Measurements from ENCODE around the gene TFCP2.

Gene TFCP2

GRCh38 chr12:51070004-51070403 lies 102.9 kb downstream of the TFCP2 start:
- in situ Hi-C loops (cut with HindIII; ENCODE audit: low sequenced_read_pairs), result no loop called here
- H3K4me3 ChIP-seq (ENCODE audit: low read depth, low read length), result no peak overlapping the region
- DNase-seq (ENCODE audit: low read depth, low spot score), result no peak
- TF ChIP-seq CTCF (IDR thresholded peaks at IDR 0.05; ENCODE audit: low read depth, low read length), result no peak

GRCh38 chr12:51067771-51068170 lies 105.2 kb downstream of the TFCP2 start:
- no peak for DNase-seq (ENCODE audit: low read depth, low spot score)
- no peak overlapping the region for H3K4me3 ChIP-seq (ENCODE audit: low read depth, low read length)
- TF ChIP-seq CTCF (IDR thresholded peaks at IDR 0.05; ENCODE audit: low read depth, low read length), result no peak
- in situ Hi-C loops (cut with HindIII; ENCODE audit: low sequenced_read_pairs), result no loop called here

GRCh38 chr12:51067229-51067628 lies 105.7 kb downstream of the TFCP2 start:
- DNase-seq (ENCODE audit: low read depth, low spot score), result no peak
- in situ Hi-C loops (cut with HindIII; ENCODE audit: low sequenced_read_pairs), result no loop called here
- no peak for TF ChIP-seq CTCF (IDR thresholded peaks at IDR 0.05; ENCODE audit: low read depth, low read length)
- no peak overlapping the region for H3K4me3 ChIP-seq (ENCODE audit: low read depth, low read length)

DNA sequence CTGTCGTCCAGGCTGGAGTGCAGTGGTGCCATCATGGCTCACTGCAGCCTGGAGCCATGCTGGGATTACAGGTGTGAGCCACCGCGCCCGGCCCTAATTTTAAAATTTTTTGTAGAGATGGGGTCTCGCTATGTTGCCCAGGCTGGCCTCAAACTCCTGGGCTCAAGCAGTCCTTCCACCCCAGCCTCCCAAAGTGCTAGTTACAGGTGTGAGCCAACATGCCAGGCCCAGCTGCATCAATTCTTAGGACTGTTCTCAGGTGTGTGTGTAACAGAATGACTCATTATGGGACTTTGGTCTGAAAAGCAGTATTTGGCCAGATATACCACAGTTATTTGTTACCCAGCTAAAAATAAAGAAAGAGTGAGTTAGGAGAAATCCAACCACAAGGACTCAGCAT lies 107.4 kb downstream of the TFCP2 start:
- TF ChIP-seq CTCF (IDR thresholded peaks at IDR 0.05; ENCODE audit: low read depth, low read length), result no peak
- H3K4me3 ChIP-seq (ENCODE audit: low read depth, low read length), result no peak overlapping the region
- no peak for DNase-seq (ENCODE audit: low read depth, low spot score)
- in situ Hi-C loops (cut with HindIII; ENCODE audit: low sequenced_read_pairs), result no loop called here

- DNase-seq (ENCODE audit: low read depth, low spot score), result no peak
- no peak for TF ChIP-seq CTCF (IDR thresholded peaks at IDR 0.05; ENCODE audit: low read depth, low read length)
- in situ Hi-C loops (cut with HindIII; ENCODE audit: low sequenced_read_pairs), result no loop called here
- no peak overlapping the region for H3K4me3 ChIP-seq (ENCODE audit: low read depth, low read length)
Measured at GRCh38 chr12:51062631-51063397, 110.1 kb downstream of the TFCP2 start.

DNA sequence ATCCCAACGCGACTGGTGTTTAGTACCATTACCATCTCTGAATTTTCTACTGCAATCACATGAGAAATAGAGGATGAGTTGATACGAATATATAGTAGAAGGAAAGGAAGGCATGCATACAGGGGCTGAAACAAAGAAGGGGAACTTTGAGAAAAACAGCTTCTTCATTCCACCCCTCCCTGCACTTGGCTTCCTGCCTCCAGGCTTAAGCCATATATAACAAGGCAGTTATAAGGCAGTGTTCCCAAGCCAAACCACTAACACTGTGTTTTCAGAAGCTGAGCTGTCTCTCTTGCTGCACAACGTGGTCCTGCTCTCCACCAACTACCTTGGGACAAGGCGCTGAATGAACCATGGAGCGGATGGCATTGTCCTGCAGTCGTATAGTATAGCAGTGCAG lies 113.8 kb downstream of the TFCP2 start:
- DNase-seq (ENCODE audit: low read depth, low spot score), result no peak
- in situ Hi-C loops (cut with HindIII; ENCODE audit: low sequenced_read_pairs), result no loop called here
- no peak for TF ChIP-seq CTCF (IDR thresholded peaks at IDR 0.05; ENCODE audit: low read depth, low read length)
- no peak overlapping the region for H3K4me3 ChIP-seq (ENCODE audit: low read depth, low read length)
